Raji (cell line): ENCODE results near the gene C9orf50.

Experiments
- POLR2A ChIP-seq: IDR thresholded peaks from 2 replicates; pipeline ENCODE4 v1.6.1; 2011; ENCODE audit warnings: low read depth, low read length, control low read depth; ENCODE audit not compliant: insufficient read depth

The C9orf50 gene

GRCh38 chr9:129639756-129640085 lies 18.8 kb upstream of the C9orf50 start:
- no peak for TF ChIP-seq POLR2A

GRCh38 chr9:129639034-129639630 lies 18.2 kb upstream of the C9orf50 start:
- no peak for TF ChIP-seq POLR2A

- no peak for TF ChIP-seq POLR2A
Observed at GRCh38 chr9:129637673-129638439, 17.0 kb upstream of the C9orf50 start.

GRCh38 chr9:129637102-129637501 lies 16.2 kb upstream of the C9orf50 start:
- no peak for TF ChIP-seq POLR2A

GRCh38 chr9:129635099-129636065 lies 14.5 kb upstream of the C9orf50 start:
- no peak for TF ChIP-seq POLR2A

- TF ChIP-seq POLR2A, result no peak
Observed at GRCh38 chr9:129633848-129634247, 12.9 kb upstream of the C9orf50 start.

GRCh38 chr9:129633207-129633606 lies 12.3 kb upstream of the C9orf50 start:
- no peak for TF ChIP-seq POLR2A

GRCh38 chr9:129632460-129632859 lies 11.6 kb upstream of the C9orf50 start:
- no peak for TF ChIP-seq POLR2A

GRCh38 chr9:129631674-129632129 lies 10.8 kb upstream of the C9orf50 start:
- TF ChIP-seq POLR2A, result no peak

GRCh38 chr9:129630967-129631673 lies 10.2 kb upstream of the C9orf50 start:
- TF ChIP-seq POLR2A, result no peak

GRCh38 chr9:129629251-129629820 lies 8.4 kb upstream of the C9orf50 start:
- no peak for TF ChIP-seq POLR2A

- no peak for TF ChIP-seq POLR2A
Observed at GRCh38 chr9:129628709-129629108, 7.8 kb upstream of the C9orf50 start.

- no peak for TF ChIP-seq POLR2A
Observed at GRCh38 chr9:129627556-129628440, 6.9 kb upstream of the C9orf50 start.
